Right cardiac atrium (tissue), 5 donors: Measurements from ENCODE around the gene RNF212. TPM values are rescaled to one million over a fixed set of nuclear protein-coding genes. Genes with fewer than 3 reads are reported as not detected.
"Not testable (repeated sequence)": the region's sequence is repeated elsewhere in the genome, so short reads cannot be mapped to it uniquely, and the experiment has no call there.

Experiments
- ATAC-seq, 2 donors: fragments of 200-7000 bp; cut with Tn5 transposase; one replicate each; pipeline versions ENCODE4 v1.8.0 to v1.9.1; 2020; ENCODE audit warnings: moderate library complexity in 2 of 2, mild to moderate bottlenecking in 1 of 2
- DNase-seq, 3 donors: peaks; one replicate each; pipeline ENCODE4 v3.0.0-alpha.2; 2020
- H3K27ac ChIP-seq: one replicate; pipeline ENCODE4 v1.5.1; 2013; ENCODE audit warnings: mild to moderate bottlenecking, low read length, control low read depth, moderate library complexity
- H3K27me3 ChIP-seq: one replicate; pipeline ENCODE4 v1.6.1; 2013; ENCODE audit not compliant: control insufficient read depth, insufficient read depth
- H3K4me1 ChIP-seq: one replicate; pipeline ENCODE4 v1.6.1; 2013; ENCODE audit warnings: low read length; ENCODE audit not compliant: control insufficient read depth, insufficient read depth
- H3K4me3 ChIP-seq: one replicate; pipeline ENCODE4 v1.5.1; 2013; ENCODE audit warnings: low read length, control low read depth
- H3K9me3 ChIP-seq: one replicate; pipeline ENCODE4 v1.6.1; 2013; ENCODE audit warnings: low read length; ENCODE audit not compliant: control insufficient read depth
- WGBS: extraction: QIAGEN DNeasy Blood & Tissue Kit; methylation state at CpG from one replicate; pipeline ENCODE4 v1.1.7; 2013; 5-methylcytosine and 5-hydroxymethylcytosine counted together
- intact Hi-C, 4 donors: fragments of 100-400 bp; cut with DNase I; formaldehyde crosslinking; loops; one replicate each; pipeline versions ENCODE4 v1.11.0 to v1.14.0; 2022 to 2023
- polyA plus RNA-seq: library from polyadenylated mRNA; stranded (reverse); fragments of 200-250 nt; gene quantifications from one replicate; pipeline ENCODE4 v1.2.3, GENCODE V29; 2013
- total RNA-seq, 4 donors: library from RNA; stranded (reverse); fragmentation: NEBNext Ultra II Directional; extraction: Animal tissue kit (Norgen Biotek cat#: 25700); gene quantifications; one replicate each; pipeline ENCODE4 v1.2.1, GENCODE V29; 2021
- donor health status: healthy with polysubstance abuse.
- donor health status: DM: no; HTN: yes; CAD: no.
- donor health status: DM: no; HTN: no; CAD: no.
- donor health status: DM: no; HTN: yes; CAD: no; lungs with severe emphysema.
- donor health status: DM: yes; HTN: yes; CAD: no.

Gene RNF212
- total and polyA plus RNA-seq, 5 donors = 0.59 to 2.4 (median 1.6) TPM

DNA sequence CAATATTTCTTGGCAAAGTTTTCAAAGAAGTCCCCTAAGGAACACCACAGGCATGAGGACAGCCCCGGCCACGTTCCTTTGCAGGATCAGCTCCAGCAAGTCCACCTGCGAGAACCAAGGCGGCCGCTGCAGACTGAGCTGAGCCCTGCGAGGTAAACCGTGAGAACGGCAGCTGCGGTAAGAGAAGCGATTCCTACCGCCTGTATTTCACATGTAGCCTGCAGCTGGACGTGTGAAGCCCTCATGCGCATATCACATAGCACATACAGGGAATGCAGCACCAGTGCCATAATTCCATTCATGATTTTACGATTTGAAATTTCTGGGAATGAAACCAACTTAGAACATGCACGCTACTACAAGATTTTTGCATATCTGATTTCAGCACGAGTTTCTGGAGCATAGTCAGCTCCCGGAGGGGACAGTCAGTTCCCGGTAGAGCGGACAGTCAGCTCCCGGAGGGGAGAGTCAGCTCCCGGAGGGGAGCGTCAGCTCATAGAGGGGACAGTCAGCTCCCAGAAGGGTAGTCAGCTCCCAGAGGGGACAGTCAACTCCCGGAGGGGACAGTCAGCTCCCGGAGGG, 60.2 kb downstream of the RNF212 start:
- 50% methylated on average over 24 of the region's 24 CpGs for WGBS
- DNase-seq (peak in 2 of 3 donors; percentile 39 to 44), ATAC-seq (no peak)
- no peak overlapping the region for H3K4me3 ChIP-seq
- no peaks in the 10 kb centered on the region for H3K4me1 ChIP-seq
- H3K27me3 ChIP-seq = no peaks in the 10 kb centered on the region
- intact Hi-C loops = no loop called here
- no peaks in the 10 kb centered on the region for H3K9me3 ChIP-seq
- no peak overlapping the region for H3K27ac ChIP-seq

DNA sequence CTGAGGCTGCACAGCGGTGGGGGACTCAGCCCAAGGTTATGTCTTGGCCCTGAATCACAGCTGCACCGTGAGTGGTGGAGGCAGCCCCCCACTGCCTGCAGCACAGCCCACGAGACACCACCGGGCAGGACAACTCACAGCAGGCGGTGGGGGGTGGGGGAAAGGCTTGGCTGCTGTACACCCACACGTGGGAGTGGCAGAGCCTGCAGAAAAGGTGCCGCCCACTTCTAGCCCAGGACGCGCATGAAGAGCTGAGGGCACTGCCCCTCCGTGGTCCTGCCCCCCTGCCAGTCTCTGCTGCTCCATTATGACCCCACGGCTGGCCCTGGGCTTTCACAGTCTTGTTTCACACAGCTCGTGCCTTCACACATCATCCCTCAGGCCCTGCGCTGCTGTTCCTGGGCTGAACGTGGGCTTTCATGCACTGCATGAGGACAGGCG, 61.1 kb downstream of the RNF212 start:
- ATAC-seq = no peak
- peak in 1 of 3 donors; percentile 44 for DNase-seq
- H3K27me3 ChIP-seq = no peaks in the 10 kb centered on the region
- H3K27ac ChIP-seq = no peak overlapping the region
- H3K4me1 ChIP-seq = no peaks in the 10 kb centered on the region
- no peaks in the 10 kb centered on the region for H3K9me3 ChIP-seq
- WGBS = 60% methylated on average over 15 of the region's 15 CpGs
- intact Hi-C loops = no loop called here
- H3K4me3 ChIP-seq = no peak overlapping the region

DNA sequence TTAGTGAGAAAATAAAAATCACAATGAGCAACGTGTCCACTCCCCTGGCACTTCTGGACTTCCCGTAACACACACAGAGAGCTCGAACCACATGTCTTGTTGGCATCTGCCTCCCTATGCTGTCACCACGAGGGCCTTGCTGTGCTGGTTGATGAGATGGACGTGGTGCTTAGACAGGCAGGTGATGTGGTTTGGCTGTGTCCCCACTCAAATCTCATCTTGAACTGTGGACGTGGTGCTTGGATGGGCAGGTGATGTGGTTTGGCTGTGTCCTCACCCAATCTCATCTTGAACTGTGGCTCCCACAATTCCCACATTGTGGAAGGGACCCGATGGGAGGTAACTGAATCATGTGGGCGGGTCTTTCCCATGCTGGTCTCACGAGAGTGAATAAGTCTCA, 61.9 kb downstream of the RNF212 start:
- Histone ChIP-seq H3K27me3 (no peaks in the 10 kb centered on the region), H3K4me1 (no peaks in the 10 kb centered on the region), H3K27ac (no peak overlapping the region), H3K4me3 (no peak overlapping the region), H3K9me3 (no peaks in the 10 kb centered on the region)
- no peak for DNase-seq
- WGBS = 70% methylated on average over 9 of the region's 9 CpGs
- intact Hi-C loops = no loop called here
- no peak for ATAC-seq

- ATAC-seq (no peak), DNase-seq (peak in 1 of 3 donors; percentile 75)
- WGBS = 53% methylated on average over 40 of the region's 40 CpGs
- H3K9me3 ChIP-seq = no peaks in the 10 kb centered on the region
- intact Hi-C loops = no loop called here
- H3K27ac ChIP-seq = no peak overlapping the region
- no peak overlapping the region for H3K4me3 ChIP-seq
- H3K27me3 ChIP-seq = no peaks in the 10 kb centered on the region
- no peaks in the 10 kb centered on the region for H3K4me1 ChIP-seq
These were observed 62.7 kb downstream of the RNF212 start for GRCh38 chr4:1050486-1051213.

GRCh38 chr4:1049591-1049905, 63.8 kb downstream of the RNF212 start:
- no peak overlapping the region for H3K27ac ChIP-seq
- no peaks in the 10 kb centered on the region for H3K27me3 ChIP-seq
- H3K4me3 ChIP-seq = no peak overlapping the region
- H3K9me3 ChIP-seq = no peaks in the 10 kb centered on the region
- intact Hi-C loops = no loop called here
- DNase-seq (peak in 2 of 3 donors; percentile 43 to 66), ATAC-seq (no peak)
- no peaks in the 10 kb centered on the region for H3K4me1 ChIP-seq
- WGBS = 81% methylated on average over 21 of the region's 21 CpGs

- DNase-seq (peak in 2 of 3 donors; percentile 32 to 35), ATAC-seq (no peak)
- no peaks in the 10 kb centered on the region for H3K9me3 ChIP-seq
- H3K27me3 ChIP-seq = no peaks in the 10 kb centered on the region
- no peak overlapping the region for H3K4me3 ChIP-seq
- no peaks in the 10 kb centered on the region for H3K4me1 ChIP-seq
- WGBS = 80% methylated on average over 16 of the region's 16 CpGs
- intact Hi-C loops = no loop called here
- no peak overlapping the region for H3K27ac ChIP-seq
These were observed 64.4 kb downstream of the RNF212 start for GRCh38 chr4:1048773-1049590.

GRCh38 chr4:1047976-1048772, 65.2 kb downstream of the RNF212 start:
- Histone ChIP-seq H3K9me3 (no peaks in the 10 kb centered on the region), H3K4me1 (no peaks in the 10 kb centered on the region), H3K27me3 (no peaks in the 10 kb centered on the region), H3K4me3 (no peak overlapping the region), H3K27ac (no peak overlapping the region)
- DNase-seq (peak; percentile 16 to 48 (median 43)), ATAC-seq (no peak)
- 77% methylated on average over 34 of the region's 34 CpGs for WGBS
- intact Hi-C loops = no loop called here

DNA sequence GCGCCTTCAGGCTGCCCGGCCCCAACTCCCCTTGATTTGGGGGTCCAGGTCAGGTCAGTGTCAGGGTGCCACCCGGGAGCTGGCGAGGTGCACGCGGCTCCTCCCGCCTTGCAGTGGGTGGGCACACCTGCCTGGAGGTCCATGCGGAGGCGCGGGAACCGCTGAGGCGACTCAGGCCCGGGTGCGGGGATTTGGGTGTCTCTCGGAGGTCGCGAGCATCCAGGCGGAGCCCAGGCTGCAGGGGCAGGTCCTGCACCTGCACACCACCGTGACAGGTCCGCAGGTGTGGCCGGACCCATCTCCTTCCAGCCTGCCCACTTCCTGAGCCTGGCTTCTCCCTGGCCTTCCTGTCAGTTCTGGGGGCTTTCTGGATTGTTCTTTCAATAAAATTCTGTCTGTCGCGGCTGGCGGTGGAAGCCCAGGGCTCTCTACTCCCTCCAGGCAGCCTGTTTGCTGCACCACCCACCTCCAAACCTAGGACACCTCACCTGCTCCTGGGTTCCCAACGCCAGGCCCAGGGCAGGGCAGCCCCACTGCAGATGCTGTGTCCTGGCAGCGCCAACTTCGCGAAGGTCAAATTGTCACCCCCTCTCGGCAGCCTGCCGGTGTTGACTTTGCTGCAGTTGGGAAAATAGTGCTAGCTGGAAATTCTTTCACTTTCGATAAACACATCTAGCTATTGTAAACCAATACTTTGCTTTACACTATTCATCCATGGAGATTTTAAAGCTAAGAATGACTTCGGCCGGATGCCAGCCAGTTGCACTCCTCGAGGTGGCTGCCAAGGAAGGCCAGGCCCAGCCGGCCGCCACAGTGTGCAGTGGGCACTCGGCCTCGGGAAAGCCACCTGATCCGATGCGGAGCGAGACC, 66.0 kb downstream of the RNF212 start:
- no peaks in the 10 kb centered on the region for H3K27me3 ChIP-seq
- H3K4me1 ChIP-seq = no peaks in the 10 kb centered on the region
- H3K4me3 ChIP-seq = no peak overlapping the region
- ATAC-seq (no peak), DNase-seq (peak; percentile 23 to 72 (median 67))
- 59% methylated on average over 41 of the region's 41 CpGs for WGBS
- H3K9me3 ChIP-seq = no peaks in the 10 kb centered on the region
- no peak overlapping the region for H3K27ac ChIP-seq
- intact Hi-C loops = no loop called here

GRCh38 chr4:1046581-1047011, 66.8 kb downstream of the RNF212 start:
- DNase-seq = peak; percentile 71 to 93 (median 87)
- intact Hi-C loops, H3K4me3 ChIP-seq, H3K27ac ChIP-seq, H3K27me3 ChIP-seq, H3K4me1 ChIP-seq, H3K9me3 ChIP-seq: not testable (repeated sequence)
- peak in 1 of 2 donors; percentile 39 for ATAC-seq
- WGBS = 22% methylated on average over 29 of the region's 29 CpGs

DNA sequence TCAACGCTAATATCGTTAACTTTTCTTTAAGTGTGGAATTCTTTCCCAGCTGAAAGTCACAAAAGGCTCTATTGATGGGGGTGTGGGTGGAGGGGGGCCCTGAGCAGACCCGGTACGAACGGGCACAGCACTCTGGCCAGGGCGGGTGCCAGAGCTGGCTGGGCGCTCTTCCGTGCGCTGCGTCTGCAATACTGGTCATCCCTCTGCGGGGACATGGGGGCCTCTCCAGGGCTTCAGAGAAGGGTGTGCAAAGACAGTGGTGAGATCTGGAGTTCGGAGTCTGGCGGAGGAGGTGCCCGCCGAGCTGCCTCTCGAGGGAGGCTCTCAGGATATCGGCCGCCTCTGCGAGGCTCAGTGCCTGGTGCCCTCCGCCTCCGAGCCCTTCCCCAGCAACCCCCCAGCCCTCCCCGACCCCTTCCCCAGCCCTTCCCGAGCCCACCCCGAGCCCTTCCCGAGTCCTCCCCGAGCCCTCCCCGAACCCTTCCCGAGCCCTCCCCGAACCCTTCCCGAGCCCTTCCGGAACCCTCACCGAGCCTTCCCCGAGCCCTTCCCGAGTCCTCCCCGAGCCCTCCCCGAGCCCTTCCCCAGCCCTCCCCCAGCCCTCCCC, 67.7 kb downstream of the RNF212 start:
- no peak for ATAC-seq
- Histone ChIP-seq H3K27me3 (no peaks in the 10 kb centered on the region), H3K9me3 (no peaks in the 10 kb centered on the region), H3K4me3 (no peak overlapping the region), H3K4me1 (no peaks in the 10 kb centered on the region), H3K27ac (no peak overlapping the region)
- intact Hi-C loops = no loop called here
- WGBS = 77% methylated on average over 36 of the region's 36 CpGs
- peak; percentile 25 to 53 (median 37) for DNase-seq
